Right renal pelvis (tissue), 4 donors: ENCODE data around the gene ARFIP1. TPM values are rescaled to one million over a fixed set of nuclear protein-coding genes. Genes with fewer than 3 reads are reported as not detected.
"Not testable (repeated sequence)": the region's sequence is repeated elsewhere in the genome, so short reads cannot be mapped to it uniquely, and the experiment has no call there.

Experiments
- DNase-seq, 4 donors: peaks; one replicate each; pipeline ENCODE4 v3.0.0-alpha.2; 2013; ENCODE audit warnings: low read depth in 4 of 4, low spot score in 3 of 4, missing footprints in 1 of 4
- polyA plus RNA-seq, 4 donors: library from polyadenylated mRNA; unstranded; fragments of 120-200 nt; gene quantifications; one replicate each; pipeline ENCODE4 v1.2.1, GENCODE V29; 2013; ENCODE audit not compliant: insufficient read length in 4 of 4

ARFIP1 gene
- polyA plus RNA-seq, 4 donors, result 45.5 to 54.6 (median 49.5) TPM

DNA sequence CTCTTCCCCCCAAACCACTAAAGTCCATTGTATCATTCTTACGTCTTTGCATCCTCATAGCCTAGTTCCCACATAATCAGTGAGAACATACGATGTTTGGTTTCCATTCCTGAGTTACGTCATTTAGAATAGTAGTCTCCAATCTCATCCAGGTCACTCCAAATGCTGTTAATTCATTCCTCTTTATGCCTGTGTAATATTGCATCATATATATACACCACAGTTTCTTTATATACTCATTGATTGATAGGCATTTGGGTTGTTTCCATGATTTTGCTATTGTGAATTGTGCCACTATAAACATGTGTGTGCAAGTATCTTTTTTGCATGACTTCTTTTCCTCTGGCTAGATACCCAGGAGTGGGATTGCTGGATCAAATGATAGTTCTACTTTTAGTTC lies 57.2 kb downstream of the ARFIP1 start:
- DNase-seq, result no peak

DNA sequence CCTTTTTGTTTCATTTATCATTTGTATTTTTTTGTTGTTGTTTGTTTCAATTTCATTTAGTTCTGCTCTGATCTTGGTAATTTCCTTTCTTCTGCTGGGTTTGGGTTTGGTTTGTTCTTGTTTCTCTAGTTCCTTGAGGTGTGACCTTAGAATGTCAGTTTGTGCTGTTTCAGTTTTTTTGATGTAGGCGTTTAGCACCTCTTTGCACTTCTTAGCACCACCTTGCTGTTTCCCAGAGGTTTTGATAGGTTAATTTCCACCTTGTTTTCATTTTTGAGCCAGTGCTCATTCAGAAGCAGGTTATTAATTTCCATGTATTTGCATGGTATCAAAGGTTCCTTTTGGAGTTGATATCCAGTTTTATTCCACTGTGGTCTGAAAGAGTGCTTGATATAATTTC lies 60.0 kb downstream of the ARFIP1 start:
- not testable (repeated sequence) for DNase-seq

DNA sequence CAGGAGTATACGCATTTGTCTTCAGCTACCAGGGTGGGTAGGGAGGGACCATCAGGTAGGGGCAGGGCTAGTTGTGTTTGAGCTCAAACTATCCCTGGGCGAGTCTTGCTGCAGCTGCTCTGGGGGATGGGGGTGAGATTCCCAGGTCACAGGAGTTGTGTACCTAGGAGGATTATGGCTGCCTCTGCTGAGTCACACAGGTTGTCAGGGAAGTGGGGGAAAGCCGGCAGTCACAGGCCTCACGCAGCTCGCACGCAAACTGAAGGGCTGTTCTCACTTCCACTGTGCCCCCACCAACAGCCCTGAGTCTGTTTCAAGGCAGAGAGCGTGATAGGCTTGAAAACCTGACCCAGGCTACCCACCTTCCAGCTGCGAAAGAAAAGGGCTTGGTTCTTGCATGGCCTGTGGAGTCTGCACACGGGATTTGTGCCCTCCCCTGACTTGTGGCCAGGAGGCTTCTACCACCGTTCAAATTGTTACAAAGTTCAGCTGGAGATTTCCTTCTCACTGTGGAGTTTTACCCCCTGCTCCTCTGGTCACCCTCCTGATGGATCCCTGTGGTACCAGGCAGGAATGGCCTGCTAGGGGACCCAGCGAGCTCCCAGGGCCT lies 63.8 kb downstream of the ARFIP1 start:
- DNase-seq, result no peak

DNA sequence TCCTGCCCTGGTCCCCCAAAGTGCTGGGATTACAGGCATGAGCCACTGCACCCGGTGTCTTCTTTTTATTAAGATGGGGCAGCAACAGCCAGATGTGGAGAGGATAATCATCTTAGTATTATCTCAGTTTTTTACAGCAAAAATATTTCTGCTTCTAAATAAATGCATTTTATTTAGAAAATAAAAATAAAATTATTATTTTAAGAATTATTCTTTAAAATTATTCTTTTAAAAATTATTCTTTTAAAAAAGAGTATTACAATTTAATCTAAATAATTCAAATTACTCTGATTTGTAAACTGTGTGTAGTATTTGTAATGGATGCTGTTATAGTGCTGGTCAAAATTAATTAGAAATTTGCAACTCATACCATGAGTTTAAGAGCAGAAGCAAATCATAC lies 67.6 kb downstream of the ARFIP1 start:
- DNase-seq, result no peak

DNA sequence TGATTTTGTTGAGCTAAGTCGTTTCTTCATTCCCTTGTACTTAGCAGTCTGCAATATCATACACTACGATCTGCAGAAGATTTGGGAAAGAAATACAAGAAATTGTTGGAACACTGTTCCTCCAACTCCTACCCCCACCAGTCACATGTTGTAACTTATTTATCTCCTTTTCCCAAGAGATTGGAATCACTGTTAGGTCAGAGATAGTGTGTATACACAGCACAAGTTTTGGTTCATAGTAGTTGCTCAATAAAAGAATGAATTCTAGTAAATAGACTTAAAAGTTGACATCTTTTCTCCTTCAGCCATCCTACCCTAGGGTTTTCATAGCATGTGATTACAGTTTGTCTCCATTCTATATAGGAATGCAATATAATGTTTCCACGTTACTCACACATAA lies 68.8 kb downstream of the ARFIP1 start:
- DNase-seq, result no peak

DNA sequence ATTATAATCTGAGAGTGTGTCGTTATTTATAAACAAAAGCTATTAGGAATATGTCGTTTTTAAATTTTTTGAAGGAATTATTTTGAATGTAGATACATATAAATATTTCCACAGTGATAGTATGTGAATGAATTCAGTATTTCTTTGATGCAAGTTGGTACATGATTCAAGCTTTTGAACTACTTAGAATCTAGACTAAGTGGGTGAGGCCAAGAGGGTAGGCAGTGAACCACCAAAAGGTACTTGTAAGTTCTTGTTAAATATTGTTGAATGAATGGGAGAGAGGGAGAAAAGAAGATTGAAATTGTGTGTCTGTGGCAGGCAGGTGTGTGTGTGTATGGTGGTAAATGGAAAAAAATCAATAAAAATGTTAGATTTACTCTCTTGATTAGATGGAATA lies 69.6 kb downstream of the ARFIP1 start:
- DNase-seq, result no peak

DNA sequence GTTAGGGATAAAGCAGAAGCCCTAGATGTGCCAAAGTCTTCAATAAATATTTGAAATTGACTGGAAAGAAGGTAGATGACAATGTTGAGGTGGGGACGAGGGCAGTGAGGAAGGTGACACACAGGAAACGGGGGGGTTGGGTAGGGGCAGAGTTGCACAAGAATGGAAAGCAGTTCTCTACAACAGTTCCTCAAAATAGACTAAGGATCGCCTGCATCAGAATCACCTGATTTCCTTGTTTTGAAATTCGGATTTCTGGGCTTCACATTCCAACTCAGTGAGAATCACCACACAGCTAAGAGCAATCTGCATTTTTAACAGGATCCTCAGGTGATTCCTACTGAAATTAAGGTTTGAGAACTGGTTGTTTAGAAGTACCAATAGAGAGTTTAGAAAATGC lies 70.6 kb downstream of the ARFIP1 start:
- DNase-seq, result no peak

DNA sequence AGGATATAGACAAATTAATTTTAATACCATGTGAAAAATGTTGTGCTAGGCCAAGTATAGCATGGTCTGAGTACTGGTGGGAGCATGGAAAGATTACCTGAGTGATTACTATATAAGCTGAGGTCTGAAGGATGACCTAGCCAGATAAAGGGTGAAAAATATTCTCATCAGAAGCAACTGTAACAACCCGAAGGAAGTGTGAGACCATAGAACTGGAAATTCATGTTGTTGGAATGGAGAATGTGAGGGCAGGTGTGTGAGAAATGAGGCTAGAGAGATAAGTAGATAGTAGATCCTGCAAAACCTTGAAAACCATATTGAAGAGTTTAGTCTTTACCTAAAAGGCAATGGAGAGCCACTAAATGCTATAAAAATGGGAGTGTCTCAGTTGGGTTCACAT lies 71.5 kb downstream of the ARFIP1 start:
- no peak for DNase-seq

DNA sequence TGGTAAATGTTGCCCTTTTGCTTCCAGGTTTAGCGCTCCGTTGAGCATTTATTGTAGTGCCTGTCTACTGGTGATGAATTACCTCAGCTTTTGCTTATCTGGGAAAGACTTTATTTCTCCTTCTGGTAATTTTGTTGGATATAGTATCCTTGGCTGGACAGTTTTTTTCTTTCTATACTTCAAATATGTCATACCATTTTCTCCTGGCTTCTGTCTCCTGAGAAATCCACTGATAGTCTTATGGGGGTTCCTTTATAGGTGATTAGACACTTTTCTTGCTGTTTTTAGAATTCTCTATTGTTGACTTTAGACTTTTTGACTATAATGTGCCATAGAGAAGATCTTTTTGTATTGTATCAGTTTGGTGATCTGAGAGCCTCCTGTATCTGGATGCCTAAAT lies 73.5 kb downstream of the ARFIP1 start:
- DNase-seq, result no peak

DNA sequence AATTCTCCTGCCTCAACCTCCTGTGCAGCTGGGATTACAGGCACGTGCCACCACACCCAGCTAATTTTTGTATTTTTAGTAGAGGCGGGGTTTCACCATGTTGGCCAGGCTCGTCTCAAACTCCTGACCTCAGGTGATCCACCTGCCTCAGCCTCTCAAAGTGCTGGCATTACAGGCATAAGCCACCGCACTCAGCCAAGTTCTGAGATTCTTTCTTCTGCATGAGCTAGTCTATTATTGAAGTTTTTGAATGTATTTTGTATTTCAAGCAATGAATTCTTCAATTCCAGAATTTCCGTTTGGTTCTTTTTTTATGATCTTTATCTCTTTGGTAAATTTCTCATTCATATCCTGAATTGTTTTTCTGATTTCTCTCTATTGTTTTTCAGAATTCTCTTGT lies 74.3 kb downstream of the ARFIP1 start:
- DNase-seq, result not testable (repeated sequence)

DNA sequence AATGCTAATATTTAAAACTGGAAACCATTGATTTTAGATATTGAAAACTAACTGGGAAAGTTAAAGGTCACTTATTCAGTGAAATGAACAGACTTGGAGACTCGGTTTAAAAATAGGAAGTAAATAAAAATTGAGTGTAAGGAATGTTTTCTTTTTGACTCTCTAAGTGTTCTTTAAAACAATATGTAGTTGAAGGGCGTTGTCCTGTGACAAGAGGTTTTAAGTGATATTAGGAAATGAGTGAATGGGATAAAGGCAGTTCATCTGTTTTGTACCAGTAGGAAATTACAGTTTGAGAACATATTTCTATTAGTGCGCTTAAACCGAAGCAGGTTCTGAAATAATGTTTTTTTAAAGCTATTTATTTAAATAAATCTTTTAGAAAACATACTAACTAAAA lies 77.2 kb downstream of the ARFIP1 start:
- DNase-seq, result no peak

DNA sequence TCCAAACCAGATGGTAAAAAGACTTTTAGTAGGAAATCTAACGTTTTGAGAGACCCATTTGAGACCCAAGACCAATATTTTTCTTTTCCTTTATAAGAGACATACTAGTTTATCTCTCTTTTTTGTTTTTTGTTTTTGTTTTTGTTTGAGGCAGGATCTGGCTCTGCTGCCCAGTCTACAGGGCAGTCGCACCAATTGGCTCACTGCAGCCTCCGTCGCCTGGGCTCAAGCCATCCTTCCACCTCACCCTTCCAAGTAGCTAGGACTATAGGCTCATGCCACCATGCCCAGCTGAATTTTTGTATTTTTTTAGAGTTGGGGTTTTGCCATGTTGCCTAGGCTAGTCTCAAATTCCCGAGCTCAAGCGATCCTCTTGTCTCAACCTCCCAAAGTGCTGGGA lies 79.2 kb downstream of the ARFIP1 start:
- DNase-seq, result no peak

DNA sequence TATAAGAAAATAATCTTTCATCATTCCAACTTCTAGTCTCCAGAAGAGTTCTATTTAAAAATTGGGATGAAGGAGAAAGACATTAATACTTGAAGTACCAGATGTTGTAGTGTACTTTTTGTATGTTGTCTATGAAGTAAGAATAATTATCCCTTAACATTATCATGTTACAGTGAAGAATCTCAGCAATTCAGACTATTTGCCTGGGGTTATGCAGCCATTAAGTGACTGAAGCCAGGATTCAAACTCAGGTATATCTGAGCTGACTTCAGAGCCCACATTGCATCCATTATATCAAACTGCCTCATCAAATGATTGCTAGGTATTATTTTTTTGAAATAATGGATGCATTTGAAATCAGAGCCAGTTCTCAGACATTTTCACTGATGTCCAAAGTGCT lies 80.3 kb downstream of the ARFIP1 start:
- no peak for DNase-seq

DNA sequence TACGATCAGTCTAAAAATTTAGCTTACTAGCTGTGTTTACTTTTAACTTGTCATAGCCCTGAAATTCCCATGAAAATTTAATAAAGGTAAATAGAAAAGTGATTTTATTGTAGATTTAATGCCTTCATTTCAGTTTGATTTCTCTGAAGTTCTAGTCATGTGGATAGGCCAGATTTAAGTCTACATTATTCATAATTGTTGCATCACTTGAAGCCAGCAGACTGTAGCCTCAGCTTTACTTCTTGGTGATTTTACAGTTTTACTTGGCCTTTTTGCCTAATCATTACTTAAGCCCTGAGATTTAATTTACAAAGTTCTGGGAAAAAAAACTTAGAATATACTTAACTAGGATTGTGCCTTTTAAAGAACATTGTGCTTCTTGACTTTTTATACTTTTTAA lies 82.9 kb downstream of the ARFIP1 start:
- DNase-seq, result no peak

DNA sequence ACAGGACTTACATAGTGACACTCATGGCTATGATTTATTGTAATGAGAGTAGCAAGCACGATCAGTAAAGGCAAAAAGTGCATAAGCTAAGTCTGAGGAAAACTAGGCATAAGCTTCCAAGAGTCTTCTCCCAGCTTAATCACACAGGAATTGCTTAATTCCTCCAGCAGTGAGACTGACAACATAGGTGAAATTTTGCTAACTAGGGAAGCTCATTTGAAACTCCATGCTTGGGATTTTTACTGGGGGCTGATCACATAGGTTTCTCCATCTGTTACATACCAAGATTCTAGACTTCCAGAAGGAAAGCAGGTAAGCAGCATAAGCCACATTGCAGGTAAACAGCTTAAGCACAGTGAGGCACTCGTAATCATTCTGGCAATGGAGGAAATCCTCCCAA lies 84.6 kb downstream of the ARFIP1 start:
- no peak for DNase-seq

DNA sequence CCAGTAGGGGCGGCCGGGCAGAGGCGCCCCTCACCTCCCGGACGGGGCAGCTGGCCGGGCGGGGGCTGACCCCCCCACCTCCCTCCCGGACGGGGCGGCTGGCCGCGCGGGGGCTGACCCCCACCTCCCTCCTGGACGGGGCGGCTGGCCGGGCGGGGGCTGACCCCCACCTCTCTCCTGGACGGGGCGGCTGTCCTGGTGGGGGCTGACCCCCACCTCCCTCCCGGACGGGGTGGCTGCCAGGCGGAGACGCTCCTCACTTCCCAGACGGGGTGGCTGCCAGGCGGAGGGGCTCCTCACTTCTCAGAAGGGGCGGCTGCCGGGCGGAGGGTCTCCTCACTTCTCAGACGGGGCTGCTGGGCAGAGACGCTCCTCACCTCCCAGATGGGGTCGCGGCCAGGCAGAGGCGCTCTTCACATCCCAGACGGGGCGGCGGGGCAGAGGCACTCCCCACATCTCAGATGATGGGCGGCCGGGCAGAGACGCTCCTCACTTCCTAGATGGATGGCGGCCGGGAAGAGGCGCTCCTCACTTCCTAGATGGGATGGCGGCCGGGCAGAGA lies 86.8 kb downstream of the ARFIP1 start:
- DNase-seq, result not testable (repeated sequence)

DNA sequence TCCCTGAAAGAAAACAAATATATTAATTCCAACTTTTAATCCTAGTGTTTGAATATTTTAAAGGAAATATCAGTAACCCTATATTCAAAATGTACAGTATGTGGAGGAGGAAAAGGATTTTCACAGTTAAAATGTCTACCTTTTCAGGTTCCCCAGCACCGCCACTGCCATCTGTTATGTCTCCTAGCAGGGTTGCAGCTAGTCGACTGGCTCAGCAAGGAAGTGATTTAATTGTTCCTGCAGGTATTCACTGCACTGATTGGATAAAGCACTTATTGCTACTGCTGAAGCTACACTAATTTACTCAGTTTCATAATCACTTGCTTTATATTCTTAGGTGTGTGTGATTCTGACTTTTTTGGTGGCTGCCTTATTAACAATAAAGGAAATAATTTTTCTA lies 90.9 kb downstream of the ARFIP1 start:
- DNase-seq, result no peak

DNA sequence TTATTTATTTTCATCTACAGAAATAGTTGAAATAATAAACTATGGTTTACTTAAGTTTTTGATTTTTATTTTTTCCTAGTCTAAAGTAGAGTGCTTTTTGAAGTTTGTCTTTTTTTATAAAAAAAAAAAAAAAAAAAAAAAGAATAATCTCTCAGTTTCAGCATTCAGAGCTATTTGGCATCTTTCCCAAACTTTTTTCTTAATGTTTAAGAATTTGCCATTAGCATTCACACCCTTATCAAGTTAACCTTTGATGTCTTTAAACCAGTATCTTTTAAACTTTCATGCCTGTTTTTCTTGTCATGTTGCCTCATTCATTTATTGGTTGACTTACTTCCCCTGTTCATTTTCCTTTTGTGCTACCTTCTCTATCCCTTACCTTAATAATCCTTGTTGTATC lies 95.5 kb downstream of the ARFIP1 start:
- DNase-seq, result no peak

DNA sequence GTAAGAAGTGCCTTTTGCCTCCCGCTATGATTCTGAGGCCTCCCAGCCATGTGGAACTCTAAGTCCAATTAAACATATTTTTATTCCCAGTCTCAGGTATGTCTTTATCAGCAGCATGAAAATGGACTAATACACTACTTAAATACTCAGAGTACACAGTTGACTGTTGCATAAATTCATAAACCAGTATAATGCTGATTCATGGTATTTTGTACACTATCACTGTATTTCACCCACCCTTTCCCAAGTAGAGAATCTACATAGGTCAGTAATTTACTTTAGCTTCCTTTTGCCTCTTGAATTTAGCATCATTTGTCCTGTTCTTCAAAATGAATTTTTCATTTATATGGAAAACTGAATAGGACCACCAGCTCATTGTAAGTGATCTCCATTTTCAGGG lies 98.1 kb downstream of the ARFIP1 start:
- DNase-seq, result no peak

DNA sequence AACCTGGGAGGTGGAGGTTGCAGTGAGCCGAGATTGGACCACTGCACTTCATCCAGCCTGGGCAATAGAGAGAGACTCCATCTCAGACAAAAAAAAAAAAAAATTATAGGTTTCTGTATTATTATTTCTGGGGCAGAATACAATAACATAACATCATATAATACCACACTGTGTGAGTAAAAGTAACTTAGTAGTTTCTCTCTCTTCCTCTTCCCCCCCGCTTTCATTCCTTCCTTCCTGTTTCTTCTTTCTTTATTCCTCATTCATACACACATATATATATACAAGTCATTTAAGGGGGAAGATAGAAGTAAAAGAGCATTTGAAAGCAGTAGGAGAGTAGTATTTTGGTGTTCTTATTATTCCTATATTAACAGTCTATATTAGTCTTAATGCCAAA lies 100.5 kb downstream of the ARFIP1 start:
- DNase-seq, result no peak

DNA sequence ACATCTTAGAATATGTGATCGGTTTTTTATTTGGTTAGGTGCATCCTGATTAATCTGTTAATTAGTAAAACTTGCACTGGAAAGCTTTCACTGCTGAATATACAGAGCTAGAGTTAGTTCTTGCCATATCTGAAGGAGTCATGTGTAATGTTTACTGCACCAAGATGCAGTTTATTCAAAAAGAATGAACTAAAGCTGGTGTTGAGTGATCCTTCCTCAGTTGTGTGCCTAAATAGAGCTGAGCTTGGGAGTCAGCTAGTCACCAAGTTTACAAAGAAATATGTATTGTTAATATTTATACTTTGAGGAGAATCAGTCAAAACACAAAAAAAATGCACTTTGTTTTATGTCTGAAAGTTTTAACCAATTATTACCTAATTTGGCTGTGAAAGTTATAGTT lies 102.2 kb downstream of the ARFIP1 start:
- no peak for DNase-seq

DNA sequence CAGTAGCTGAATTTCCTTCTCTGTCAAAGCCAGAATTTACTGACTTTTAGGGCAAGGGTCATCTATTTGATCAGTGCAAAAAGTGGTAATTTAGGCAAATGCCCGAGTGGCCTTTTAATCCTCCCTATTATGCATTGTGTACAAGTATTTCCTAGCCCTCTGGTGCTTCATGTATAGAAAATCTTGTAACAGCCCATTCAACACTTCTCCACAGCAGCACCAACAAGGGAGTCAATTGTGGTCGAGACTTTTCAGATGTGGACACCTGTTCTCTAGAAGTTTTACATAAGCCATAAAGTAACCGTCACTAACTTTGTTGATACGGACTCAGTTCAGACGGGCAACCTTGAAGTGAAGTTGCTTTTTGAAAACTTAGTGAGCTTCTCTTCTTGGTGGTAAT lies 105.4 kb downstream of the ARFIP1 start:
- no peak for DNase-seq

DNA sequence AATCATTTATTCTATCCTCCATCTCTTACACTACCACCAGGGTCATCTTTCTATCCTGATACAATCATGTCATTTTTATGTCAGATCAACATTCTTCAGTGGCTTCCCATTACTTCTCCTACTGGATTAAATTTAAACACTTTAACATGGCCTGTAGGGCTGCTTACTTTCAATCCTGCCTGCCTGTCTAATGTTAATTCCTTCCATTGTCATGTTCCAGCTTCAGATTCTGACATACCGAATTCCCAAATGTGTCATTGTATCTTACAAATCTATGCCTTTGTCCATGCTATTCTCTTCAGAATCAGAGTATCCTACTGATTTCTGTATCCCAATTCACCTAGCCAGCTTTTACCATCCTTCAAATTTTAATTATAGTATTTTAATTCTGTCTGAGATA lies 106.4 kb downstream of the ARFIP1 start:
- DNase-seq, result no peak
